GM10266 (cell line): ENCODE data around the gene ZCCHC14.

Experiments used
- DNase-seq: peaks from one replicate; pipeline ENCODE4 v3.0.0; 2012; ENCODE audit errors: extremely low spot score
- CTCF ChIP-seq: IDR thresholded peaks from 2 replicates; pipeline ENCODE4 v1.5.1; 2012; ENCODE audit warnings: mild to moderate bottlenecking, low read depth; ENCODE audit not compliant: control insufficient read depth, insufficient read depth; ENCODE audit errors: missing control alignments

The ZCCHC14 gene

GRCh38 chr16:87409781-87410180 is 83.0 kb downstream of the ZCCHC14 start:
- no peak for DNase-seq

DNA sequence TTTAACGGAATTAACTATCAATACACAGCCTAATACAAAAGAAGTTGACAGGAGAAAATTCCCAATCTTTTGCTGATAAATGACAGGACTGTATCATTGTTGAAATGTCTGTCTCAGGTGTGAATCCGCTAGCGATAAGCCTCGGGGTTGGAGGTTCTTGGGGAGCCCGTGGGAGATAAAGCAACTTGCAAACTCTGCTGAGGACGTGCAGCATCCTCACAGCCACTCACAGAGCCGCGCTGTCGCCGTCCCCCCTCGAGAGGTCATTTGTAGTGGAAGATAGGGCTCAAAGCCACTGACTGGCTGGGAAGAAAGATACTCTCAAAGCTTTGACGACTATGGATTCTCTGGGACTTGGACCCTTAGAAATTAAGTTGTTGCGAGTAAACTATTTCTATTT is 83.7 kb downstream of the ZCCHC14 start:
- no peak for TF ChIP-seq CTCF
- DNase-seq, result no peak

More at GRCh38 chr16:87409781-87410180, 83.0 kb downstream of the ZCCHC14 start:
- TF ChIP-seq CTCF, result no peak

GRCh38 chr16:87407511-87408112 is 85.2 kb downstream of the ZCCHC14 start:
- DNase-seq, result no peak
- no peak for TF ChIP-seq CTCF

GRCh38 chr16:87406495-87407088 is 86.2 kb downstream of the ZCCHC14 start:
- no peak for DNase-seq
- no peak for TF ChIP-seq CTCF

- no peak for DNase-seq
- no peak for TF ChIP-seq CTCF
Measured at GRCh38 chr16:87404764-87405625, 87.8 kb downstream of the ZCCHC14 start.

DNA sequence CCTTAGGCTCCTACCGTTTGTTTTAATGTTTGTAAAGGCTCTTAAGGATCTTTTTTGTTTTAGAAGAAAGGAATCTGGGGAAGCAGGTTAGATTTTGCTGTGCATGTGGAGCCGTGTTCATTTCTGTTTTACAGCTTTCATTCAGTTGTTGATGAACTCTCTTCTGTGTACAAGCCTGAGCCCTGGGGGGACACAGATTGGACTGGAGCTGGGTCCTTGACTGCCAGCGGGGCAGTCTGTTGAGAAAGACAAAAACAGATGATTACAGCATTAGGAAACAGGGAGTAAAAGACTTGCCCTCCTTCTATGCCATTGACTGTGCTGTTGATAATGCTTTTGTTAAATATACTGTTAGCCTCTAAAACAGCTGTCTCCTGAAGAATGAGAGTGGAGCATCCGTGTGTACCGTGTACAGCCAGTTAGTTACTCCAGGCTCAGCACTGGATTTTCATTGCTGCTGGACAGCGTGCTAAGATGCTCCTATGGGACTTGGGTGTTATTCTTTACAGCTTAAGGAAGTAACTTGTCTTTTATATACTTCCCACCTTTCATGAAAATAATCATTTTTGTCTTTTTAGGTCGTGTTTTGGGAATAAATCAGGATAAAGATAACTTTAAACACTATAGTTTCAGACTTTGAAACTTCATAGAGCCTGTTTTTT is 97.5 kb downstream of the ZCCHC14 start:
- TF ChIP-seq CTCF, result no peak

More for the DNA sequence above, 97.5 kb downstream of the ZCCHC14 start:
- DNase-seq, result no peak
